OCI-LY3 (cell line): Measurements from ENCODE around the gene ADAMTS14.

Experiments used
- H2AFZ ChIP-seq: fragments of 200-600, 300-600 bp; shearing (Covaris generic); 2 replicates; pipeline ENCODE4 v1.6.0; 2014; ENCODE audit warnings: antibody characterized with exemption, low read depth, low read length
- H3K27ac ChIP-seq: fragments of 200-600, 300-600 bp; sonication (generic); 2 replicates; pipeline ENCODE4 v1.5.1; 2014; ENCODE audit warnings: mild to moderate bottlenecking, low read length, moderate library complexity, mixed read lengths
- H3K27me3 ChIP-seq: fragments of 200-600, 300-600 bp; sonication (generic); 2 replicates; pipeline ENCODE4 v1.6.1; 2014; ENCODE audit warnings: low read depth, low read length, mixed read lengths
- H3K36me3 ChIP-seq: fragments of 200-600, 300-600 bp; sonication (generic); replicated peaks from 2 replicates; pipeline ENCODE3; 2014; ENCODE audit warnings: low read depth, low read length, mixed read lengths
- H3K4me1 ChIP-seq: fragments of 300-600, 200-600 bp; sonication (generic); 2 replicates; pipeline ENCODE4 v1.6.1; 2014; ENCODE audit warnings: low read length, mixed read lengths
- H3K4me2 ChIP-seq: fragments of 200-600, 300-600 bp; sonication (generic); 2 replicates; pipeline ENCODE4 v1.6.1; 2014; ENCODE audit warnings: low read length, mixed read lengths
- H3K4me3 ChIP-seq: fragments of 300-600, 200-600 bp; sonication (generic); 2 replicates; pipeline ENCODE4 v1.5.1; 2014; ENCODE audit warnings: antibody characterized with exemption, mild to moderate bottlenecking, low read length, moderate library complexity
- H3K79me2 ChIP-seq: fragments of 300-600, 200-600 bp; shearing (Covaris generic); 2 replicates; pipeline ENCODE4 v1.6.1; 2014; ENCODE audit warnings: mild to moderate bottlenecking, low read length, mixed read lengths
- H3K9ac ChIP-seq: fragments of 300-600, 200-600 bp; shearing (Covaris generic); 2 replicates; pipeline ENCODE4 v1.6.0; 2014; ENCODE audit warnings: mild to moderate bottlenecking, low read length, moderate library complexity
- H3K9me3 ChIP-seq: fragments of 200-600, 300-600 bp; shearing (Covaris generic); 2 replicates; pipeline ENCODE4 v1.6.1; 2014; ENCODE audit warnings: low read length, mixed read lengths; ENCODE audit not compliant: insufficient read depth
- H4K20me1 ChIP-seq: fragments of 200-600, 300-600 bp; sonication (generic); 2 replicates; pipeline ENCODE4 v1.6.1; 2016; ENCODE audit warnings: low read length, mixed read lengths; ENCODE audit not compliant: insufficient read depth
- EZH2phosphoT487 ChIP-seq: fragments of 200-600 bp; shearing (Covaris generic); IDR thresholded peaks from 2 replicates; pipeline ENCODE4 v1.6.1; 2018; ENCODE audit warnings: antibody characterized with exemption, mixed run types, low read depth
- TF ChIP-seq, protein P1 (sequence below): fragments of 200-600, 300-600 bp; sonication (generic); IDR thresholded peaks from 2 replicates; pipeline ENCODE4 v1.5.1; 2014; ENCODE audit warnings: antibody characterized with exemption, low read length, low read depth

The ADAMTS14 gene

GRCh38 chr10:70810967-70811366, 138.7 kb downstream of the ADAMTS14 start:
- no peak for TF ChIP-seq EZH2phosphoT487
- TF ChIP-seq, protein P1, sequence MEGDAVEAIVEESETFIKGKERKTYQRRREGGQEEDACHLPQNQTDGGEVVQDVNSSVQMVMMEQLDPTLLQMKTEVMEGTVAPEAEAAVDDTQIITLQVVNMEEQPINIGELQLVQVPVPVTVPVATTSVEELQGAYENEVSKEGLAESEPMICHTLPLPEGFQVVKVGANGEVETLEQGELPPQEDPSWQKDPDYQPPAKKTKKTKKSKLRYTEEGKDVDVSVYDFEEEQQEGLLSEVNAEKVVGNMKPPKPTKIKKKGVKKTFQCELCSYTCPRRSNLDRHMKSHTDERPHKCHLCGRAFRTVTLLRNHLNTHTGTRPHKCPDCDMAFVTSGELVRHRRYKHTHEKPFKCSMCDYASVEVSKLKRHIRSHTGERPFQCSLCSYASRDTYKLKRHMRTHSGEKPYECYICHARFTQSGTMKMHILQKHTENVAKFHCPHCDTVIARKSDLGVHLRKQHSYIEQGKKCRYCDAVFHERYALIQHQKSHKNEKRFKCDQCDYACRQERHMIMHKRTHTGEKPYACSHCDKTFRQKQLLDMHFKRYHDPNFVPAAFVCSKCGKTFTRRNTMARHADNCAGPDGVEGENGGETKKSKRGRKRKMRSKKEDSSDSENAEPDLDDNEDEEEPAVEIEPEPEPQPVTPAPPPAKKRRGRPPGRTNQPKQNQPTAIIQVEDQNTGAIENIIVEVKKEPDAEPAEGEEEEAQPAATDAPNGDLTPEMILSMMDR: no peak
- no peak overlapping the region for H3K9ac ChIP-seq
- H2AFZ ChIP-seq: no peak overlapping the region
- no peaks in the 10 kb centered on the region for H3K79me2 ChIP-seq
- peaks cover 4% of the 10 kb centered on the region; the same call in 1 of the 2 replicates for H3K4me1 ChIP-seq
- H3K4me3 ChIP-seq: no peak overlapping the region
- no peak overlapping the region for H3K27ac ChIP-seq
- H3K9me3 ChIP-seq: no peaks in the 10 kb centered on the region
- H3K27me3 ChIP-seq: no peaks in the 10 kb centered on the region
- no peaks in the 10 kb centered on the region for H3K36me3 ChIP-seq
- no peak overlapping the region for H3K4me2 ChIP-seq
- no peaks in the 10 kb centered on the region for H4K20me1 ChIP-seq

DNA sequence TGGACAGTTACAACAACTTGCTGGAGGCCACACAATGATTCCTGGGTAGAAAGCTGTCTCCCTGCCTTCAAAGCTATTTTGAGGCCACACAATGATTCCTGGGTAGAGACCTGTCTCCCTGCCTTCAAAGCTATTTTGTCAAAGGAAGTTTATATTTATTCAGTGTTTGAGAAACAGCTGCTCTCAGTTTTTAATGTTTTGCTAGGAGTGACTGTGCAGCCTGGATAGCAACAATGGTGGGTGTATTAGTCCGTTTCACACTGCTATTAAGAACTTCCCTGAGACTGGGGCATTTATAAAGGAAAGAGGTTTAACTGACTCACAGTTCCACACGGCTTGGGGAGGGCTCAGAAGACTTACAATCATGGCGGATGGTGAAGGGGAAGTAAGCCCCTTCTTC, 139.6 kb downstream of the ADAMTS14 start:
- H4K20me1 ChIP-seq: no peaks in the 10 kb centered on the region
- H3K36me3 ChIP-seq: no peaks in the 10 kb centered on the region
- no peak overlapping the region for H3K27ac ChIP-seq
- no peaks in the 10 kb centered on the region for H3K79me2 ChIP-seq
- no peak overlapping the region for H3K4me3 ChIP-seq
- no peak overlapping the region for H3K9ac ChIP-seq
- H3K27me3 ChIP-seq: no peaks in the 10 kb centered on the region
- TF ChIP-seq EZH2phosphoT487: no peak
- TF ChIP-seq, protein P1: no peak
- no peak overlapping the region for H2AFZ ChIP-seq
- H3K4me1 ChIP-seq: peaks cover 6% of the 10 kb centered on the region; the same call in 1 of the 2 replicates
- no peaks in the 10 kb centered on the region for H3K9me3 ChIP-seq
- no peak overlapping the region for H3K4me2 ChIP-seq
